ENCODE measurements around the gene TSFM.

Gene TSFM

DNA sequence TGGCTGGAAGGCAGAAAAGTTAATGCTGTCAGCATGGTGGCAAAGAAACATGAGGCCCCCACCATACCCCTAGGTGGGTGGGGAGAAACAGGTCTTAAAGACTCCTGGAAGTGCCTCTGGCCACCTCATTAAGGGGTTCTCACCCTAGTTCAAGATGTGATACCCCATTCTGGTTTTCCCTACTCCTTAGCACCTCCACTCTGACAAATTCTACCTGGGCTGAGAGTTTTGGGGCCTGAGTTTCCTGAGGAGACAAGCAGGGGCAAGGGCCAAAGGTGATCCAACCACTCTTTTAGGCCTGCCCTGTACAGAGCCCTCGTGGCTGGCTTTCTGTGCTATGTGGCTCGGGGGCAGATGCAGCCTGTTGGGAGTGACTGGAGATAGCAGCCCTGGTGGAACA lies 43.8 kb downstream of the TSFM start:
- DNase-seq: no peak
- Histone ChIP-seq H3K27me3 (replicated peaks) (no peaks in the 10 kb centered on the region), H3K36me3 (replicated peaks) (peaks cover 71% of the 10 kb centered on the region), H3K27ac (no peak overlapping the region), H3K4me3 (ENCODE audit: low read depth, low read length) (no peak overlapping the region)
- in situ Hi-C loops (cut with HindIII; ENCODE audit: low pct_ligation_motif_present, low sequenced_read_pairs): no loop called here
- TF ChIP-seq, protein P1, sequence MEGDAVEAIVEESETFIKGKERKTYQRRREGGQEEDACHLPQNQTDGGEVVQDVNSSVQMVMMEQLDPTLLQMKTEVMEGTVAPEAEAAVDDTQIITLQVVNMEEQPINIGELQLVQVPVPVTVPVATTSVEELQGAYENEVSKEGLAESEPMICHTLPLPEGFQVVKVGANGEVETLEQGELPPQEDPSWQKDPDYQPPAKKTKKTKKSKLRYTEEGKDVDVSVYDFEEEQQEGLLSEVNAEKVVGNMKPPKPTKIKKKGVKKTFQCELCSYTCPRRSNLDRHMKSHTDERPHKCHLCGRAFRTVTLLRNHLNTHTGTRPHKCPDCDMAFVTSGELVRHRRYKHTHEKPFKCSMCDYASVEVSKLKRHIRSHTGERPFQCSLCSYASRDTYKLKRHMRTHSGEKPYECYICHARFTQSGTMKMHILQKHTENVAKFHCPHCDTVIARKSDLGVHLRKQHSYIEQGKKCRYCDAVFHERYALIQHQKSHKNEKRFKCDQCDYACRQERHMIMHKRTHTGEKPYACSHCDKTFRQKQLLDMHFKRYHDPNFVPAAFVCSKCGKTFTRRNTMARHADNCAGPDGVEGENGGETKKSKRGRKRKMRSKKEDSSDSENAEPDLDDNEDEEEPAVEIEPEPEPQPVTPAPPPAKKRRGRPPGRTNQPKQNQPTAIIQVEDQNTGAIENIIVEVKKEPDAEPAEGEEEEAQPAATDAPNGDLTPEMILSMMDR (IDR thresholded peaks at IDR 0.05; ENCODE audit: low read depth, low read length, missing control alignments): no peak

DNA sequence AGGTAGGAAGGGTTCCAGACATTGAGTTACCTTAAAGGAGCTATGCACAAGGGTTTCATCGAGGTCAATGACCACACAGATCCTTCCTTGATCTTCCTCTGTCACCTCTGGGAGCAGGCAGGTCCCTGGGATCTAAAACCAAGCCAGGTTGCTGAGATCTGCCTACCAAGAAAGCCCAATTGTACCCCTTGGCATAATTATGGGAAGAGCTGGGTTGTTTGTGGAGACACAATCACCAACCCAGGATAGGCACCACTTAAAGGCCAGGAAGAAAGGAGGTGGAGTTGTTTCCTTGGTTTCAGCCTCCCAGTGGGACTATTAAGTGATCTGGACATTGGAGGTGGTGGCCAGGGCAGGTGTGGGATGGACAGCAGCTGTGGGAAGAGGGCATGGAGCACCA lies 44.4 kb downstream of the TSFM start:
- H3K4me3 ChIP-seq (ENCODE audit: low read depth, low read length): no peak overlapping the region
- H3K27me3 ChIP-seq (replicated peaks): no peaks in the 10 kb centered on the region
- no peak overlapping the region for H3K27ac ChIP-seq

DNA sequence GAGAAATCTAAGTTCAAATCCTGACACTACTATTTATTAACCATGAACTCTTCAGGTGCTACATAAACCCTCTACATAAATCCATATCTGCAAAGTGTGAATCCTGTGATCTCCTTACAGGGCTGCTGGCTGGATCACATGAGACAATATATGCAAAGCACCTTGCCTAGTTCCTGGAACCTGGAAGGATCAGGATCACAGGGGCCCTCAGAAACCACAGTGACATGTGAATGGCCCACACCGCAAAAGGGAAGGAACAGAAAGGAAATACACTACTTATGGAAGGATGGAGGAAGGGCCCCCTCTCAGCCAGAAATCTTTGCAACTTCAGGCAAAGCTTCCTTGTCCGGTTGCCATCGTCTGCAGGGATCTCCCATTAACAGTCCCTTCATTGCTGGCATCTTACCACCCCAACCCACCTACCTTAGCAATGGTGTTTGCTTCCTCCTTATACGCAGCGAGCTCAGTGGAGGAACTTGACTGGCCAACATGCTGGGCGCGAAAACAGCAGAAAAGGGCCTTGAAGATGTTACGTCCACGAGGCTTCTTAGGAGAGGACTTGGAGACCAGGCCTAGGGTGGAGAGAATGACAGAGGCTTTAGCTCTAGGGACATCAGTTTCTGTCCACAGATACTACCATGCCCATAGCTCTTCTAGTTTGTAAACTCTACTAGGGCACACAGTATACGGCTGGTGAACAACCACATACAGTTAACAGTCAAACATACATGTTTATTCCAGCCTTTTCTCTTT lies 46.6 kb downstream of the TSFM start:
- TF ChIP-seq, protein P1 (IDR thresholded peaks at IDR 0.05; ENCODE audit: low read depth, low read length, missing control alignments): no peak

More for the DNA sequence above, 44.4 kb downstream of the TSFM start:
- H3K36me3 ChIP-seq (replicated peaks): peaks cover 69% of the 10 kb centered on the region
- DNase-seq: no peak
- in situ Hi-C loops (cut with HindIII; ENCODE audit: low pct_ligation_motif_present, low sequenced_read_pairs): no loop called here
- TF ChIP-seq, protein P1 (IDR thresholded peaks at IDR 0.05; ENCODE audit: low read depth, low read length, missing control alignments): no peak

DNA sequence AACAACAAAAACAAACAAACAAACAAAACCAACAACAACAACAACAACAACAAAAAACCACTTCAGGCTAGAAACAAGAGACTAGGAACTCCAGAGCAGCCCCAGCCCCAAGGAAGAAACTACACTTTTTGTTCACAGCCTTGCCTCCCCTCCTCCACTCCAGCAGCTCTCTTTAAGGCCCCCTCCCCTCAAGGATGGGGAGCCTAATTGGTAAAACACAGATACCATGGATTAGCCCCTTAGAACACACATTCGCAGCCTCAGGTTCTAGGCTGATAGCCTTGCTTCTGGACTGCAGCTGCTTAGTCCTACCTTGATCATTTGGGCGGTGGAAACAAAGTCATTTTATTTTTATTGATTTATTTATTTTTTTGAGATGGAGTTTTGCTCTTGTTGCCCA lies 47.8 kb downstream of the TSFM start:
- TF ChIP-seq, protein P1 (IDR thresholded peaks at IDR 0.05; ENCODE audit: low read depth, low read length, missing control alignments): no peak
- no peak overlapping the region for H3K27ac ChIP-seq
- in situ Hi-C loops (cut with HindIII; ENCODE audit: low pct_ligation_motif_present, low sequenced_read_pairs): no loop called here
- no peak overlapping the region for H3K4me3 ChIP-seq (ENCODE audit: low read depth, low read length)
- peaks cover 34% of the 10 kb centered on the region for H3K36me3 ChIP-seq (replicated peaks)
- no peaks in the 10 kb centered on the region for H3K27me3 ChIP-seq (replicated peaks)
- no peak for DNase-seq

More for the DNA sequence above, 46.6 kb downstream of the TSFM start:
- Histone ChIP-seq H3K36me3 (replicated peaks) (peaks cover 46% of the 10 kb centered on the region), H3K27ac (no peak overlapping the region), H3K4me3 (ENCODE audit: low read depth, low read length) (no peak overlapping the region), H3K27me3 (replicated peaks) (no peaks in the 10 kb centered on the region)
- DNase-seq: no peak
- in situ Hi-C loops (cut with HindIII; ENCODE audit: low pct_ligation_motif_present, low sequenced_read_pairs): no loop called here

DNA sequence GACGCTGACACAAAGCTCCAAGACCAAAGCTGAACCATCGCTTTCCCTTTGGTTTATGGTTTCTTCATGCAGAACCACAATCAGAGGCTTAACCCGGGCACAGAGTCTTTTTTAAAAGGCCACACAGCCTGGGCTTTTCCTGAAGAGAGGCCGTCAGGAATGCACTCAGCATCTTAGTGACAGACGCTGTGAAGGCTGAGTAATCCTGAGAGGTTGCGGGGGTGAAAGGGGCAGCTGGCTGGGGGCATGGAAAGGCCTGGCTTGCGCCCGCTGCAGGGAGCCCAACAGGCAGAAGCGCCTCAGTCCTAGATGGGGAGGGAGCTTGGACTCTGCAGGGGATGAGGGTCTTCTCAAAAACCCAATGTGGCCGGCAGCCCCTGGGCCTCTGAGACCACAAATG lies 50.4 kb downstream of the TSFM start:
- H3K27me3 ChIP-seq (replicated peaks): no peaks in the 10 kb centered on the region
- TF ChIP-seq, protein P1 (IDR thresholded peaks at IDR 0.05; ENCODE audit: low read depth, low read length, missing control alignments): no peak
- H3K4me3 ChIP-seq (ENCODE audit: low read depth, low read length): no peak overlapping the region
- peaks cover 9% of the 10 kb centered on the region for H3K36me3 ChIP-seq (replicated peaks)
- DNase-seq: no peak
- no peak overlapping the region for H3K27ac ChIP-seq
- in situ Hi-C loops (cut with HindIII; ENCODE audit: low pct_ligation_motif_present, low sequenced_read_pairs): no loop called here

DNA sequence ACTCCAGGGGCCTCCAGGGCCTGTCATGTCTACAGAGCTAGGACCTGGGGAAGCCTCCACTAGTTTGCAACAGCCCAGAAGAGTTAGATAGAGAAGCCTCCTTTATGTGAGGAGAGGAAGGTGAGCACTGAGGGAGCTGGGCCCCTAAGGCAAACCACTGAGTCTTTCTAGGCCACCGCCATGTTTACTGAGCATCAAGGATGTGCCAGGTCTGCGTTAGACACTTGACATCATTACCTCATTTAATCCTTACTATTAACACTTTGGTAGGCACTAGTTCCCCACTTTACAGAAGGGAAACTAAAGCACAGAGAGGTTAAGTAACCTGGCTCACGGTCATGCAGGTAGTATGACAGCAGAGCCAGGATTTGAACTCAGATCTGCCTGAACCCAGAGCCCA lies 51.1 kb downstream of the TSFM start:
- in situ Hi-C loops (cut with HindIII; ENCODE audit: low pct_ligation_motif_present, low sequenced_read_pairs): no loop called here
- Histone ChIP-seq H3K27ac (no peak overlapping the region), H3K36me3 (replicated peaks) (peaks cover 4% of the 10 kb centered on the region)

More for the DNA sequence above, 51.1 kb downstream of the TSFM start:
- DNase-seq: no peak
- no peak overlapping the region for H3K4me3 ChIP-seq (ENCODE audit: low read depth, low read length)
- H3K27me3 ChIP-seq (replicated peaks): no peaks in the 10 kb centered on the region
- TF ChIP-seq, protein P1 (IDR thresholded peaks at IDR 0.05; ENCODE audit: low read depth, low read length, missing control alignments): no peak

Measured in brain microvascular endothelial cell (primary cell).